Liver (tissue), 9 donors: ENCODE results near the gene HNRNPA3. TPM values are rescaled to one million over a fixed set of nuclear protein-coding genes. Genes with fewer than 3 reads are reported as not detected.
A peak's percentile ranks its signal among the peaks of the same experiment; 100 is the strongest.

Experiments used
- DNase-seq: peaks from one replicate; pipeline ENCODE4 v3.0.0-alpha.2; 2017; ENCODE audit warnings: low spot score
- H3K27ac ChIP-seq, 2 donors: one replicate each; pipeline ENCODE4 v1.7.0; 2013; ENCODE audit warnings: inconsistent platforms in 2 of 2, low read length in 2 of 2, control low read depth in 1 of 2, low read depth in 1 of 2, mild to moderate bottlenecking in 1 of 2
- H3K27me3 ChIP-seq, 4 donors: one replicate each; pipeline versions ENCODE4 v1.6.1 to v1.7.0; 2013; ENCODE audit warnings: low read length in 3 of 4, inconsistent platforms in 1 of 4, mild to moderate bottlenecking in 1 of 4, moderate library complexity in 1 of 4; ENCODE audit not compliant: control insufficient read depth in 4 of 4, insufficient read depth in 4 of 4
- H3K36me3 ChIP-seq, 4 donors: one replicate each; pipeline versions ENCODE4 v1.6.1 to v1.7.0; 2013; ENCODE audit warnings: low read length in 3 of 4, mild to moderate bottlenecking in 3 of 4, low read depth in 1 of 4, moderate library complexity in 1 of 4; ENCODE audit not compliant: control insufficient read depth in 4 of 4, insufficient read depth in 3 of 4
- H3K4me1 ChIP-seq, 4 donors: one replicate each; pipeline versions ENCODE4 v1.6.1 to v1.7.0; 2013; ENCODE audit warnings: low read length in 3 of 4, mild to moderate bottlenecking in 3 of 4, moderate library complexity in 1 of 4; ENCODE audit not compliant: control insufficient read depth in 4 of 4, insufficient read depth in 4 of 4
- H3K4me3 ChIP-seq, 3 donors: one replicate each; pipeline versions ENCODE4 v1.6.1 to v1.7.0; 2013; ENCODE audit warnings: low read length in 3 of 3, control low read depth in 1 of 3, low read depth in 1 of 3, mild to moderate bottlenecking in 1 of 3
- H3K9ac ChIP-seq, 2 donors: one replicate each; pipeline ENCODE4 v1.7.0; 2013; ENCODE audit warnings: low read length in 2 of 2, mild to moderate bottlenecking in 2 of 2, moderate library complexity in 2 of 2, control low read depth in 1 of 2, low read depth in 1 of 2
- H3K9me3 ChIP-seq, 4 donors: one replicate each; pipeline versions ENCODE4 v1.6.1 to v1.7.0; 2013; ENCODE audit warnings: low read length in 3 of 4; ENCODE audit not compliant: control insufficient read depth in 4 of 4
- EGR1 ChIP-seq, 2 donors: IDR thresholded peaks; 2 replicates each; pipeline ENCODE4 v1.6.1; 2016 to 2018; ENCODE audit warnings: antibody characterized with exemption in 2 of 2, low read depth in 2 of 2
- FOXA1 ChIP-seq: IDR thresholded peaks from 2 replicates; pipeline ENCODE4 v1.6.1; 2016; ENCODE audit warnings: antibody characterized with exemption
- FOXA2 ChIP-seq: IDR thresholded peaks from 2 replicates; pipeline ENCODE4 v1.6.1; 2016; ENCODE audit warnings: antibody characterized with exemption
- GABPA ChIP-seq, 2 donors: IDR thresholded peaks in 1 of 2; conservative IDR thresholded peaks in 1 of 2; 2 replicates each; pipeline ENCODE4 v1.6.1; 2016; ENCODE audit warnings: antibody characterized with exemption in 2 of 2, mild to moderate bottlenecking in 1 of 2, moderate library complexity in 1 of 2
- HNF4A ChIP-seq, 2 donors: conservative IDR thresholded peaks; 2 replicates each; pipeline ENCODE4 v1.6.1; 2016; ENCODE audit warnings: antibody characterized with exemption in 2 of 2, mild to moderate bottlenecking in 2 of 2
- HNF4G ChIP-seq: IDR thresholded peaks from 2 replicates; pipeline ENCODE4 v1.6.1; 2016; ENCODE audit warnings: antibody characterized with exemption
- JUND ChIP-seq, 2 donors: IDR thresholded peaks; 2 replicates each; pipeline ENCODE4 v1.6.1; 2016; ENCODE audit warnings: antibody characterized with exemption in 2 of 2
- NR2F2 ChIP-seq: IDR thresholded peaks from 2 replicates; pipeline ENCODE4 v1.6.1; 2016; ENCODE audit warnings: antibody characterized with exemption
- RXRA ChIP-seq, 2 donors: IDR thresholded peaks; 2 replicates each; pipeline ENCODE4 v1.6.1; 2017 to 2018; ENCODE audit warnings: antibody characterized with exemption in 2 of 2, mild to moderate bottlenecking in 1 of 2
- SP1 ChIP-seq: IDR thresholded peaks from 2 replicates; pipeline ENCODE4 v1.6.1; 2018; ENCODE audit warnings: antibody characterized with exemption, mild to moderate bottlenecking
- TAF1 ChIP-seq: conservative IDR thresholded peaks from 2 replicates; pipeline ENCODE4 v1.6.1; 2016; ENCODE audit warnings: antibody characterized with exemption, mild to moderate bottlenecking
- YY1 ChIP-seq: IDR thresholded peaks from 2 replicates; pipeline ENCODE4 v1.6.1; 2016; ENCODE audit warnings: antibody characterized with exemption, mild to moderate bottlenecking
- WGBS: extraction: QIAGEN DNeasy Blood & Tissue Kit; methylation state at CpG from one replicate; pipeline ENCODE4 v1.1.7; 2013; 5-methylcytosine and 5-hydroxymethylcytosine counted together
- polyA plus RNA-seq, 2 donors: library from polyadenylated mRNA; stranded (reverse) in 1 of 2; unstranded in 1 of 2; fragments of 200-250 nt in 1 of 2; fragments of >200 nt in 1 of 2; fragmentation: Nextera tagmentation in 1 of 2; extraction: Ambion mirVana in 1 of 2; gene quantifications; one replicate each; pipeline versions ENCODE4 v1.2.1 to v1.2.3, GENCODE V29; 2013 to 2015
- total RNA-seq, 2 donors: library from RNA; depleted of rRNA; stranded (reverse); fragments of >200 nt; gene quantifications; one replicate each; pipeline ENCODE4 v1.2.3, GENCODE V29; 2014
- TF ChIP-seq, protein P1 (sequence below): fragments of 150-350 bp; IDR thresholded peaks from 2 replicates; pipeline ENCODE4 v1.5.1; 2017; ENCODE audit warnings: improper control_type of control experiment, low read depth, low read length; ENCODE audit not compliant: missing input control
- TF ChIP-seq, protein P2 (sequence below): IDR thresholded peaks from 2 replicates; pipeline ENCODE4 v1.6.1; 2016; ENCODE audit warnings: antibody characterized with exemption
- TF ChIP-seq, protein P3 (sequence below): IDR thresholded peaks from 2 replicates; pipeline ENCODE4 v1.6.1; 2016; ENCODE audit warnings: antibody characterized with exemption
- TF ChIP-seq, protein P4 (sequence below): IDR thresholded peaks from 2 replicates; pipeline ENCODE4 v1.6.1; 2016; ENCODE audit warnings: antibody characterized with exemption
- donor health status: healthy.
- donor health status: healthy.
- donor health status: healthy.
- donor health status: healthy.
- donor health status: healthy.

The HNRNPA3 gene
- total and polyA plus RNA-seq, 4 donors, result 22.9 to 72.5 (median 51.7) TPM

DNA sequence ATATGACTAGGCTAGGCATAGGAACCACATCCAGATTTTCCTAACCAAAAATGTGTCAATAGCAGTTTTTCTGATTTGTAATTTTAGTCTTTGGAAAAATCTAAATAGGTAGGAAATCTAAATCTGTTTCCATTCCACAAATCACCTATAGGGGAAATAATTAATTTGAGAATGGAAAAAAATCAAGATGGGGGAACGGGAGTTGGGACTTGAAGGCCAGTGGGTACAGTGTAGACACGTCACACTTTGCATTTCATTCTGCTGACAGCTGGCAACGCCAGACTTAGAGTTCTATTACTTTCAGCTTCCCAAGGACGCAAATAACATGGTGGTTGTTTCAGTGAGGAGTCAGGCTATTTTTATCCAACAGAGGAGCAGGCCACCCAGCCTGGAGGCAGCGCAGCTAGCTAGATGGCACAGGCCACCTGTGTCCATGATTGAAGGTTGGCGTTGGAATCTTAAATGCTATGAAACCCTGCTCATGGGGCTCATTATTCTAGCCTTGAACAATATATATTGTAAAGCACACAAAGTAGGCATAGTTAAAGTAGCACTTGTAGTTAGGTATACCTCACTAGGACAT, 23.4 kb downstream of the HNRNPA3 start:
- H3K27ac ChIP-seq, result no peak overlapping the region
- no peak for DNase-seq
- H3K9ac ChIP-seq, result no peak overlapping the region
- H3K4me1 ChIP-seq, result peaks cover 5 to 30% (median 24%) of the 10 kb centered on the region in 4 donors
- no peak for TF ChIP-seq EGR1 (IDR thresholded peaks at IDR 0.05; ENCODE audit: low read depth in 2 of 2)
- no peak for TF ChIP-seq SP1
- TF ChIP-seq FOXA2, result no peak
- TF ChIP-seq, protein P1, sequence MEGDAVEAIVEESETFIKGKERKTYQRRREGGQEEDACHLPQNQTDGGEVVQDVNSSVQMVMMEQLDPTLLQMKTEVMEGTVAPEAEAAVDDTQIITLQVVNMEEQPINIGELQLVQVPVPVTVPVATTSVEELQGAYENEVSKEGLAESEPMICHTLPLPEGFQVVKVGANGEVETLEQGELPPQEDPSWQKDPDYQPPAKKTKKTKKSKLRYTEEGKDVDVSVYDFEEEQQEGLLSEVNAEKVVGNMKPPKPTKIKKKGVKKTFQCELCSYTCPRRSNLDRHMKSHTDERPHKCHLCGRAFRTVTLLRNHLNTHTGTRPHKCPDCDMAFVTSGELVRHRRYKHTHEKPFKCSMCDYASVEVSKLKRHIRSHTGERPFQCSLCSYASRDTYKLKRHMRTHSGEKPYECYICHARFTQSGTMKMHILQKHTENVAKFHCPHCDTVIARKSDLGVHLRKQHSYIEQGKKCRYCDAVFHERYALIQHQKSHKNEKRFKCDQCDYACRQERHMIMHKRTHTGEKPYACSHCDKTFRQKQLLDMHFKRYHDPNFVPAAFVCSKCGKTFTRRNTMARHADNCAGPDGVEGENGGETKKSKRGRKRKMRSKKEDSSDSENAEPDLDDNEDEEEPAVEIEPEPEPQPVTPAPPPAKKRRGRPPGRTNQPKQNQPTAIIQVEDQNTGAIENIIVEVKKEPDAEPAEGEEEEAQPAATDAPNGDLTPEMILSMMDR, result no peak
- WGBS, result 95% methylated on average over 6 of the region's 6 CpGs
- H3K9me3 ChIP-seq, result no peaks in the 10 kb centered on the region
- H3K4me3 ChIP-seq, result no peak overlapping the region
- H3K36me3 ChIP-seq, result peaks cover 0 to 34% (median 29%) of the 10 kb centered on the region in 4 donors
- no peaks in the 10 kb centered on the region for H3K27me3 ChIP-seq

DNA sequence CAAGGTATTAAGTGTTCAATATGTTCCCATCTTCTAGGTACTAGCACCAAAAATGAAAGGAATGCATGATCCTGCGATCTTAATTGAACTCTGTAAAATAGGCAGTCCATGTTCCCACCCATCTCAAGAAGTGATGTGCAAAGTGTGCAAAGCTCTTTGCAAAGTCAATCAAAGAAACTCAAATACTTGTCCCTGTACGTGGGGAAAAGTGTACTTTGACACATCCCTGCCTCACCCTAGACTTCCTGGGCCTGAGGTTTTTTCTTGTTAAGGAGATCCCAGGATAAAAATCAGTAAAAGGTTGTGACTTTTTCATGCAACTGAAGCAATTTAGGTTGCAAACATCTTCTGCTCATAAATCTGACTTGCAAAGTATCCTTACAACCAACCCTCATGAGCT, 25.3 kb downstream of the HNRNPA3 start:
- Histone ChIP-seq H3K9ac (no peak overlapping the region), H3K4me3 (no peak overlapping the region), H3K4me1 (peaks cover 6 to 48% (median 28%) of the 10 kb centered on the region in 4 donors), H3K27ac (no peak overlapping the region), H3K9me3 (no peaks in the 10 kb centered on the region), H3K27me3 (no peaks in the 10 kb centered on the region), H3K36me3 (peaks cover 0 to 14% (median 10%) of the 10 kb centered on the region in 4 donors)
- WGBS, result 46% methylated on average over 2 of the region's 2 CpGs
- DNase-seq, result no peak
- TF ChIP-seq JUND (IDR thresholded peaks at IDR 0.05), result no peak
- TF ChIP-seq NR2F2, result no peak
- TF ChIP-seq FOXA1, result no peak
- TF ChIP-seq, protein P1, result no peak

DNA sequence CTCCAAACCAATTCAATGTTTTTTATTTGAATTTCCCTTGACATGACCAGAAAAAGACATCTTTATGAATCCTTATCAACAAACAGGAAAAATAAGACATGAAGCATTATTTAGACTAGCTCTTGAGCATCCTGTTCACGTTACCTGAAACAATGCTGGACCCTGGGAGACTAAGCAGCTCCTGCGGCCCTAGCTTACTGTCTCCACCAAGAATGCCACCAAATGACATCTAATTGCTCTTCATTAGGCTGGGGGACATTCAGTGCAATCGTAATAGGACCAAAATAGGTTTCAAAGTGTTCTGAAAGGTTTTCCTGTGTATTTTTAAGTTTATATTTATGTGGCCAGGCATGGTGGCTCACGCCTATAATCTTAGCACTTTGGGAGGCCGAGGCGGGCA, 26.5 kb downstream of the HNRNPA3 start:
- H3K4me3 ChIP-seq, result no peak overlapping the region
- TF ChIP-seq SP1 (no peak), YY1 (no peak), EGR1 (IDR thresholded peaks at IDR 0.05; ENCODE audit: low read depth in 2 of 2) (no peak), FOXA1 (no peak), GABPA (IDR thresholded peaks at IDR 0.05 in 1 of 2, conservative IDR thresholded peaks at IDR 0.05 in 1 of 2) (no peak), FOXA2 (no peak), HNF4G (no peak), RXRA (IDR thresholded peaks at IDR 0.05) (no peak), NR2F2 (no peak), TAF1 (no peak), HNF4A (conservative IDR thresholded peaks at IDR 0.05) (no peak)
- TF ChIP-seq, protein P2, sequence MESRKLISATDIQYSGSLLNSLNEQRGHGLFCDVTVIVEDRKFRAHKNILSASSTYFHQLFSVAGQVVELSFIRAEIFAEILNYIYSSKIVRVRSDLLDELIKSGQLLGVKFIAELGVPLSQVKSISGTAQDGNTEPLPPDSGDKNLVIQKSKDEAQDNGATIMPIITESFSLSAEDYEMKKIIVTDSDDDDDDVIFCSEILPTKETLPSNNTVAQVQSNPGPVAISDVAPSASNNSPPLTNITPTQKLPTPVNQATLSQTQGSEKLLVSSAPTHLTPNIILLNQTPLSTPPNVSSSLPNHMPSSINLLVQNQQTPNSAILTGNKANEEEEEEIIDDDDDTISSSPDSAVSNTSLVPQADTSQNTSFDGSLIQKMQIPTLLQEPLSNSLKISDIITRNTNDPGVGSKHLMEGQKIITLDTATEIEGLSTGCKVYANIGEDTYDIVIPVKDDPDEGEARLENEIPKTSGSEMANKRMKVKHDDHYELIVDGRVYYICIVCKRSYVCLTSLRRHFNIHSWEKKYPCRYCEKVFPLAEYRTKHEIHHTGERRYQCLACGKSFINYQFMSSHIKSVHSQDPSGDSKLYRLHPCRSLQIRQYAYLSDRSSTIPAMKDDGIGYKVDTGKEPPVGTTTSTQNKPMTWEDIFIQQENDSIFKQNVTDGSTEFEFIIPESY, result no peak
- TF ChIP-seq, protein P3, sequence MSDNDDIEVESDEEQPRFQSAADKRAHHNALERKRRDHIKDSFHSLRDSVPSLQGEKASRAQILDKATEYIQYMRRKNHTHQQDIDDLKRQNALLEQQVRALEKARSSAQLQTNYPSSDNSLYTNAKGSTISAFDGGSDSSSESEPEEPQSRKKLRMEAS, result no peak
- TF ChIP-seq, protein P1, result no peak
- TF ChIP-seq, protein P4, sequence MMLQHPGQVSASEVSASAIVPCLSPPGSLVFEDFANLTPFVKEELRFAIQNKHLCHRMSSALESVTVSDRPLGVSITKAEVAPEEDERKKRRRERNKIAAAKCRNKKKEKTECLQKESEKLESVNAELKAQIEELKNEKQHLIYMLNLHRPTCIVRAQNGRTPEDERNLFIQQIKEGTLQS, result no peak

More for the DNA sequence above, 26.5 kb downstream of the HNRNPA3 start:
- Histone ChIP-seq H3K36me3 (peaks cover 0 to 3% (median under 1%) of the 10 kb centered on the region in 4 donors), H3K9me3 (no peaks in the 10 kb centered on the region), H3K27me3 (no peaks in the 10 kb centered on the region), H3K27ac (peak overlapping the region; percentile 1 to 53), H3K4me1 (peaks cover 11 to 56% (median 35%) of the 10 kb centered on the region in 4 donors), H3K9ac (no peak overlapping the region)
- DNase-seq, result no peak
- 87% methylated on average over 6 of the region's 6 CpGs for WGBS
